Renal pelvis (tissue), 4 donors: ENCODE data around the gene PGRMC1. TPM values are rescaled to one million over a fixed set of nuclear protein-coding genes. Genes with fewer than 3 reads are reported as not detected.
A peak's percentile ranks its signal among the peaks of the same experiment; 100 is the strongest.
"Not testable (repeated sequence)": the region's sequence is repeated elsewhere in the genome, so short reads cannot be mapped to it uniquely, and the experiment has no call there.

ENCODE experiments used
- DNase-seq: peaks from one replicate; pipeline ENCODE4 v3.0.0-alpha.2; 2013
- polyA plus RNA-seq, 3 donors: library from polyadenylated mRNA; unstranded; fragments of 120-200 nt; gene quantifications; one replicate each; pipeline ENCODE4 v1.2.1, GENCODE V29; 2013; ENCODE audit not compliant: insufficient read length in 3 of 3

Gene PGRMC1
- polyA plus RNA-seq, 3 donors, result 241 to 262 (median 253) TPM

GRCh38 chrX:119226446-119226845 is 9.6 kb upstream of the PGRMC1 start:
- no peak for DNase-seq

GRCh38 chrX:119228512-119229252 is 7.4 kb upstream of the PGRMC1 start:
- DNase-seq, result no peak

GRCh38 chrX:119229253-119229615 is 6.9 kb upstream of the PGRMC1 start:
- DNase-seq, result no peak

- DNase-seq, result no peak
Observed at GRCh38 chrX:119230850-119231249, 5.2 kb upstream of the PGRMC1 start.

- no peak for DNase-seq
Observed at GRCh38 chrX:119231936-119232445, 4.1 kb upstream of the PGRMC1 start.

- no peak for DNase-seq
Observed at GRCh38 chrX:119235051-119235511, 1.0 kb upstream of the PGRMC1 start.

GRCh38 chrX:119236623-119237561 is 807 bp downstream of the PGRMC1 start:
- no peak for DNase-seq

GRCh38 chrX:119237562-119237942 is 1.5 kb downstream of the PGRMC1 start:
- DNase-seq, result no peak

GRCh38 chrX:119238557-119238956 is 2.5 kb downstream of the PGRMC1 start:
- no peak for DNase-seq

- DNase-seq, result no peak
Observed at GRCh38 chrX:119240356-119240755, 4.3 kb downstream of the PGRMC1 start.

GRCh38 chrX:119247702-119248101 is 11.6 kb downstream of the PGRMC1 start:
- no peak for DNase-seq

GRCh38 chrX:119249891-119250290 is 13.8 kb downstream of the PGRMC1 start:
- DNase-seq, result no peak

GRCh38 chrX:119251386-119251785 is 15.3 kb downstream of the PGRMC1 start:
- no peak for DNase-seq

- no peak for DNase-seq
Observed at GRCh38 chrX:119252716-119253115, 16.6 kb downstream of the PGRMC1 start.

GRCh38 chrX:119266364-119266995 is 30.4 kb downstream of the PGRMC1 start:
- DNase-seq, result peak; percentile 10

GRCh38 chrX:119267115-119267514 is 31.0 kb downstream of the PGRMC1 start:
- DNase-seq, result not testable (repeated sequence)

- no peak for DNase-seq
Observed at GRCh38 chrX:119272882-119273419, 36.9 kb downstream of the PGRMC1 start.

- peak; percentile 22 for DNase-seq
Observed at GRCh38 chrX:119273420-119274192, 37.5 kb downstream of the PGRMC1 start.

- DNase-seq, result not testable (repeated sequence)
Observed at GRCh38 chrX:119282347-119282746, 46.3 kb downstream of the PGRMC1 start.

- DNase-seq, result no peak
Observed at GRCh38 chrX:119288890-119289393, 52.9 kb downstream of the PGRMC1 start.

- no peak for DNase-seq
Observed at GRCh38 chrX:119290476-119290875, 54.4 kb downstream of the PGRMC1 start.
